Omental fat pad (tissue), 4 donors: ENCODE results near the gene RHNO1. TPM values are rescaled to one million over a fixed set of nuclear protein-coding genes. Genes with fewer than 3 reads are reported as not detected.

ENCODE experiments used
- ATAC-seq: fragments of 150-250 bp; one replicate; pipeline ENCODE4 v1.9.1; 2016; ENCODE audit warnings: mild to moderate bottlenecking, moderate library complexity; ENCODE audit not compliant: low FRiP score
- DNase-seq: peaks from one replicate; pipeline ENCODE4 v3.0.0-alpha.2; 2019; ENCODE audit warnings: low spot score
- CTCF ChIP-seq, 3 donors: fragments of 450-650 bp; IDR thresholded peaks; one replicate each; pipeline ENCODE4 v1.5.1; 2016 to 2017; ENCODE audit warnings: antibody characterized with exemption in 3 of 3, mild to moderate bottlenecking in 3 of 3, moderate library complexity in 2 of 3
- total RNA-seq, 4 donors: library from RNA; depleted of rRNA; stranded (reverse); fragments of >200 nt; gene quantifications; one replicate each; pipeline ENCODE4 v1.1.0, GENCODE V29; 2016

Gene RHNO1
- total RNA-seq, 4 donors from 2014 or later: 4.6 to 8.8 (median 6.1) TPM

- no peak for DNase-seq
- ATAC-seq: no peak
- no peak for TF ChIP-seq CTCF (IDR thresholded peaks at IDR 0.05)
These were observed 15.2 kb downstream of the RHNO1 start for GRCh38 chr12:2892246-2892645.

GRCh38 chr12:2893007-2893406, 16.0 kb downstream of the RHNO1 start:
- DNase-seq: no peak
- no peak for ATAC-seq
- no peak for TF ChIP-seq CTCF (IDR thresholded peaks at IDR 0.05)

GRCh38 chr12:2895051-2895451, 18.0 kb downstream of the RHNO1 start:
- DNase-seq: no peak
- TF ChIP-seq CTCF (IDR thresholded peaks at IDR 0.05): no peak
- no peak for ATAC-seq

- TF ChIP-seq CTCF (IDR thresholded peaks at IDR 0.05): no peak
- no peak for DNase-seq
- ATAC-seq: no peak
These were observed 18.5 kb downstream of the RHNO1 start for GRCh38 chr12:2895511-2895910.

- no peak for TF ChIP-seq CTCF (IDR thresholded peaks at IDR 0.05)
- no peak for ATAC-seq
- DNase-seq: no peak
These were observed 20.4 kb downstream of the RHNO1 start for GRCh38 chr12:2897418-2897817.

- ATAC-seq (no peak), DNase-seq (no peak)
- no peak for TF ChIP-seq CTCF (IDR thresholded peaks at IDR 0.05)
These were observed 23.6 kb downstream of the RHNO1 start for GRCh38 chr12:2900642-2901041.

- no peak for TF ChIP-seq CTCF (IDR thresholded peaks at IDR 0.05)
- no peak for ATAC-seq
- DNase-seq: no peak
These were observed 25.4 kb downstream of the RHNO1 start for GRCh38 chr12:2902272-2902880.
